HG02943 (cell line): ENCODE results near the gene DNAH5.
"Not testable (repeated sequence)": the region's sequence is repeated elsewhere in the genome, so short reads cannot be mapped to it uniquely, and the experiment has no call there.

Experiments used
- ATAC-seq: cut with Tn5 transposase; IDR thresholded peaks from one replicate; pipeline ENCODE4 v1.9.1; 2021; ENCODE audit warnings: mild to moderate bottlenecking, low read depth, moderate library complexity; ENCODE audit not compliant: unreplicated experiment

Gene DNAH5

GRCh38 chr5:13944560-13945199 is at the start of gene DNAH5:
Gene DNAH5, minus strand, starts transcription at chr5:13944688. Its CDS starts 250 bp downstream, at chr5:13944438.
- ATAC-seq, result no peak

- no peak for ATAC-seq
These were observed 49.4 kb upstream of the DNAH5 start for GRCh38 chr5:13993926-13994325.

GRCh38 chr5:13992795-13993194 is 48.3 kb upstream of the DNAH5 start:
- no peak for ATAC-seq

GRCh38 chr5:13991365-13991764 is 46.9 kb upstream of the DNAH5 start:
- no peak for ATAC-seq

GRCh38 chr5:13990896-13991295 is 46.4 kb upstream of the DNAH5 start:
- ATAC-seq, result no peak

- no peak for ATAC-seq
These were observed 45.3 kb upstream of the DNAH5 start for GRCh38 chr5:13989832-13990231.

GRCh38 chr5:13987843-13988464 is 43.5 kb upstream of the DNAH5 start:
- ATAC-seq, result peak; percentile 60

GRCh38 chr5:13985731-13986418 is 41.4 kb upstream of the DNAH5 start:
- ATAC-seq, result no peak

- ATAC-seq, result not testable (repeated sequence)
These were observed 40.4 kb upstream of the DNAH5 start for GRCh38 chr5:13984888-13985287.

GRCh38 chr5:13976867-13977830 is 32.7 kb upstream of the DNAH5 start:
- no peak for ATAC-seq

GRCh38 chr5:13976223-13976622 is 31.7 kb upstream of the DNAH5 start:
- ATAC-seq, result no peak

- no peak for ATAC-seq
These were observed 30.8 kb upstream of the DNAH5 start for GRCh38 chr5:13975246-13975645.

GRCh38 chr5:13973724-13974123 is 29.2 kb upstream of the DNAH5 start:
- ATAC-seq, result no peak

GRCh38 chr5:13972029-13972428 is 27.5 kb upstream of the DNAH5 start:
- no peak for ATAC-seq

GRCh38 chr5:13957032-13957645 is 12.7 kb upstream of the DNAH5 start:
- ATAC-seq, result no peak

- no peak for ATAC-seq
These were observed 12.0 kb upstream of the DNAH5 start for GRCh38 chr5:13956471-13956870.

- ATAC-seq, result no peak
These were observed 11.4 kb upstream of the DNAH5 start for GRCh38 chr5:13955896-13956295.

GRCh38 chr5:13946111-13946510 is 1.6 kb upstream of the DNAH5 start:
- ATAC-seq, result no peak

GRCh38 chr5:13945271-13945670 is 783 bp upstream of the DNAH5 start:
- no peak for ATAC-seq

GRCh38 chr5:13943676-13944075 is 812 bp downstream of the DNAH5 start:
- ATAC-seq, result no peak
